GM20000 (cell line): ENCODE results near the gene PDE6A.

ENCODE experiments used
- DNase-seq: peaks from one replicate; pipeline ENCODE4 v3.0.0; 2012; ENCODE audit warnings: low spot score
- CTCF ChIP-seq: IDR thresholded peaks from 2 replicates; pipeline ENCODE4 v1.5.1; 2012; ENCODE audit warnings: mild to moderate bottlenecking, control low read depth; ENCODE audit errors: extremely low read depth, missing control alignments

PDE6A gene

GRCh38 chr5:149912226-149912871 is 32.2 kb downstream of the PDE6A start:
- TF ChIP-seq CTCF, result no peak
- DNase-seq, result no peak

DNA sequence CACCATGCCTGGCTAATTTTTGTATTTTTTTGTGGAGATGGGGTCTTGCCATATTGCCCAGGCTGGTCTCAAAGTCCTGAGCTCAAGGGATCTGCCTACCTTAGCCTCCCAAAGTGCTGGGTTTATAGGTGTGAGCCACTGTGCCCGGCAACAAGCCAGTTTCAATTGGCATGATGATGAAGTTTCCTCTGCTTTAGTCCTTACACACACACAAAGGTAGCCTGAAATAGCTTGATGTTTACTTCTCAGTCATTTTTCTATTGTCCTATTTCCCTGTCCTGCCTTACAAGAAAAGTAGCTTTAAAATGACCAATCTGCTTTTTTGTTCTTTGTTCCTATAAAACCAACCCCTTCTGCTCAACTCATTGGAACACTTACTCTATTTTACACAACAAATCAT is 33.6 kb downstream of the PDE6A start:
- no peak for TF ChIP-seq CTCF
- no peak for DNase-seq

GRCh38 chr5:149907828-149908227 is 36.8 kb downstream of the PDE6A start:
- no peak for TF ChIP-seq CTCF
- DNase-seq, result no peak

DNA sequence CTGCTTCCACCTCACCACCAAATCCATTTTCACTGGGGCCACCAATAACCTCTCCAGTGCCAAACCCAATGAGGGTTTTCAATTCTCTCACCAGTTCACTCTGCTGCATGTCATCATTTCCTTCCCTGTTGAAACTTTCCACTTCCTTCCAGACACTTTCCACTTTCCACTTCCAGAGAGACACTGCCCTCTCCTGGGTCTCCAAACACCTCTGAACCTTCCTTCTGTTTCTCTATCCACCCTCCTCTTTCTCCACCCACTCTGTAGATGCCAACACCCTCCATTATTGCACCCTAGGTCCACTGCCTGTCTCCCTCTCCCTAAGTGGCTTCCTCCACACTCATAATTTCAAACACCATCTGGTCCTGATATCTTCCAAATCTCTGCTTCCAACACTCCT is 39.6 kb downstream of the PDE6A start:
- no peak for DNase-seq

GRCh38 chr5:149904293-149904886 is 40.2 kb downstream of the PDE6A start:
- DNase-seq, result no peak
- no peak for TF ChIP-seq CTCF

More for the DNA sequence above, 39.6 kb downstream of the PDE6A start:
- no peak for TF ChIP-seq CTCF

- TF ChIP-seq CTCF, result no peak
- no peak for DNase-seq
Measured at GRCh38 chr5:149903404-149903803, 41.2 kb downstream of the PDE6A start.

GRCh38 chr5:149902177-149902576 is 42.4 kb downstream of the PDE6A start:
- DNase-seq, result no peak
- TF ChIP-seq CTCF, result no peak
